ENCODE results near the gene HOOK1.
A peak's percentile ranks its signal among the peaks of the same experiment; 100 is the strongest.

The HOOK1 gene

DNA sequence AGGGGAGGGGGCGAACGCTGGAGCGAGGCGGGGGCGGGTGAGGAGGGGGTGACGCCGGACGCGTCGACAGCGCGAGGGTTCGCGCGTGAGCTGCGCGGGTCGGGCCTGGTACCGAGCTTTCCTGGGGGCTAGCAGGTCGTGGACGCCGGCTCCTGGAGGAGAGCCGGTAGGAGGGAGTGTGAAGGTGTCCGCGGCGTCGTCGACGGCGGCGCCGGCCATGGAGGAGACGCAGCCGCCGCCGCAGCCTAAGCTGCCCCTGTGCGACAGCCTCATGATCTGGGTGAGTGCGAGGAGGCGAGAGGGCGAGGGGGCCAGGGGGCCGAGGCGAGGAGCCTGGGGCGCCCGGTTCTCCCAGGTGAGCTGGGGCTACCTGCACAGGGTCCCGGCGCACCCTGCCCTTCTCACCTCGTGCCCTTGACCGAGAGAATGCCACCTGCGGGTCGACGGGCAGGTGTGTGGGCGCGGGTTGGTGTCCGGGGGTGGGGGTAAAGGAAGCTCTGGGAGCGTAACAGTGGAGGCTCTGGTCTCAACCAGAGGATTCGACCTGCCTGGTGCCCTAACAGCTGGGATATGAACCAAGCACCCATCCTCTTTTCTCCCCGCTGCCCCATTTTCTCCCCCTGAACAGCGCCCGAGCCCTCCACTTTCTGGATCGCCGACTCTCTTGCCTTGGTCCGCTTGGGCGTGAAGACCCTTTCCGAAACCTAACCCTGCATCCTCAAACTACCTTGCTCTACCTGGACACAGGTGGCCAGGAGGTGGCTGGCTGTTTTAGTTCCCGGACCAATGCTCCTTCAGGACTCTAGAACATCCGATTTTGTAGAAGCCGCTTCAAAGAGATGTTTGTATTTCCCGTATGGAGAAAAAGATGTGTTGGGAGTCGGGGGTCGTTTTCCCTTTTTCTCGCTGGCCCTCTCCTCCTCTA is at the start of gene HOOK1:
Gene HOOK1, plus strand, starts transcription at position 49 of the 925 bp plus-strand sequence. Its CDS starts 169 bp downstream, at position 218.
- DNase-seq = no peak

GRCh38 chr1:59765011-59765730 is 49.6 kb upstream of the HOOK1 start:
- DNase-seq = no peak

GRCh38 chr1:59766227-59766855 is 48.4 kb upstream of the HOOK1 start:
- no peak for DNase-seq

- DNase-seq = no peak
These were observed 47.6 kb upstream of the HOOK1 start for GRCh38 chr1:59767119-59767518.

DNA sequence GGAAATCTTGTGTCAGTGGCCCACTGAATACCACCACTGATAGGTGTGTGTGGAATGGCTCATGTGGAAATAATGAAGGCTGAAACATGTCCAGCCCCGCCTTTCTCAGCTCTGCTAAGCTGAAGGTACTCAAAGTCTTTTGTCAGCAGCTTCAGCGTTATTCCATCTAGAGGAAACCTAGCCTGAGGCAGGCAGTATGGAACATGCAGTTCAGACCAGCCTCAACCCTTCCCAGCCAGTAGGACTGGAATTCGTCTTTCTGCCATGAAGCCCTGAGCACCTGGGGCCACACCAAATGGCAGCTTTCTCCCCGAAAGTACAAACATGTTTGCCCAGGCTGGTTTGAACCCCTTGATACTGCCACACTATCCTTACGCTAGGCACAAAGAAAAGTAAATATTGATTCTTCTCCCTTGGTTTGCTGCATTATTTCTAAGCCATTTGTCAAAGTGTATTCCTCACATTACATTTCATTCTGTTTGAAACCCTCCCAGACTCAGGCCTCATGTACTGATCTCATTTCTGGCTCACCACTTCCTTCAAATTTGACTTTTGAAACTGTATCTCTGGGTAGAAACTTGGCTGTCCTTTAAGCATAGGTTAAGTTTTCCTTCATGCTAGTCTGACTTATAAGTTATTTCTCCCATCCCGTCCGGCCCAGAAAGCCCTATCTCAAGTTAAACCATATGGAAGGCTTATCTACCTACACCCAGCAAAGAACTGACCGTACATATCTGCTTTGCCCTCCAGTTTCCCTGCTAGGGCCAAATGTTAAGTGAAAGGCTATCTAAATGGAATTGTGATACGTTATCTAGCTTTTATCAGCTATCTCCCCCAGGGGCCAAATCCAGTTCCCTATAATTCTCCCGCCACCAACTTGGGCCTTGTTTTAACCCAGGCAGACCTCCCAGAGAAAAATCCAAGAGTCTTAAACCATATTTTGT is 45.7 kb upstream of the HOOK1 start:
- no peak for DNase-seq

- no peak for DNase-seq
These were observed 45.0 kb upstream of the HOOK1 start for GRCh38 chr1:59769736-59770095.

GRCh38 chr1:59771361-59771760 is 43.4 kb upstream of the HOOK1 start:
- DNase-seq = no peak

DNA sequence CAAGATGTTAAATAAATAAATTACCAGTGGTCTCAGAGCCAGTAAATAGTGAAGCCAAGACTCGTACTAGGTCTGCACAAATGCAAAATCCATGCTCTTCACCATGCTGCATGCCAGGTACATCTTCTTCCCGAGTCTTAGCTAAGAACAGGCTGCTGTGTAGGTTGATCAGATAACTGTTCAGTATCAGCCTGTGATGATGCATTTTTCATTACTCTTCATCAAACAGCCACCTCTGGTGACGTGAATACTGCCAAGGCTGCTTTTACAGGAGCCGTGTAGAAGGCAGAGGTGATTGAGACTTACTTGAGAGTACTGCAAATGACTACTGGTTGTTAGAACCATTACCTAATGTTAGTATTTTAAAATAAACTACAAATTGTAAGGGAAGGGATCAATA is 39.3 kb upstream of the HOOK1 start:
- no peak for DNase-seq

GRCh38 chr1:59776960-59777852 is 37.5 kb upstream of the HOOK1 start:
- DNase-seq = no peak

GRCh38 chr1:59779949-59780348 is 34.8 kb upstream of the HOOK1 start:
- no peak for DNase-seq

- DNase-seq = no peak
These were observed 25.9 kb upstream of the HOOK1 start for GRCh38 chr1:59788825-59789224.

DNA sequence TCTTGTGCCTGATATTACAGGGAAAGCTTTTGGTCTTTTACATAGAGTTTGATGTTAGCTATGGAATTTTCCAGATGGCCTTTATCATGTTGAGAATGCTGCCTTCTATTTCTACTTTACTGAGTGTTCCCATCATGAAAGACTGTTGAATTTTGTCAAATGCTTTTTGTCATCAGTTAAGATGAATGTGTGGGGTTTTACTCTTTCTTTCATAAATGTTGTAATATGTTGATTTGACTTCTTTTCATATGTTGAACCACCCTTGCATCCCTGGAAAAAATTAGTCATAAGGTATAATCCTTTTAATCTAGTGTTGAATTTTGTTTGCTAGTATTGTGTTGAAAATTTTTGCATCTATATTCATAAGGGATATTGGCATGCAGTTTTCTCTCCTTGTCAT is 16.1 kb upstream of the HOOK1 start:
- DNase-seq = no peak

- no peak for DNase-seq
These were observed 11.2 kb upstream of the HOOK1 start for GRCh38 chr1:59803458-59804038.

GRCh38 chr1:59804301-59804700 is 10.4 kb upstream of the HOOK1 start:
- DNase-seq = no peak

DNA sequence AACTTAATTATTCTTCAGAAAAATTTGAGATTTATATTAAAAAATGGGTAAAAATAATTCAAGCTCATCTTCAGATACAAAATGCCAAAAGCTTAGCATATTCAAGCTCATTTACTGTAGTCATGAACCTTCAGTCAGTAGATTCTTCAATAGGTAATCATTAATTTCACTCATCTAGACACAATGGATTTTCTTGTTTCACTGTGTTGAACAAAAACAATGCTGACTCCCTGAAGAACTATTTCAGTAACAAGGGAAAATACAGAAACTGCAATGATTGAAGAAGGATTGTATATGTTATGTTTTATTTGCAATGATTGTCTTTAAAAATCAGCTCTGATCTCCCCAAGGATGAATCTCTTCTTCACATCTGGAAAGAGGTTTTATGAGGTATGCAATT is 9.2 kb upstream of the HOOK1 start:
- DNase-seq = no peak

DNA sequence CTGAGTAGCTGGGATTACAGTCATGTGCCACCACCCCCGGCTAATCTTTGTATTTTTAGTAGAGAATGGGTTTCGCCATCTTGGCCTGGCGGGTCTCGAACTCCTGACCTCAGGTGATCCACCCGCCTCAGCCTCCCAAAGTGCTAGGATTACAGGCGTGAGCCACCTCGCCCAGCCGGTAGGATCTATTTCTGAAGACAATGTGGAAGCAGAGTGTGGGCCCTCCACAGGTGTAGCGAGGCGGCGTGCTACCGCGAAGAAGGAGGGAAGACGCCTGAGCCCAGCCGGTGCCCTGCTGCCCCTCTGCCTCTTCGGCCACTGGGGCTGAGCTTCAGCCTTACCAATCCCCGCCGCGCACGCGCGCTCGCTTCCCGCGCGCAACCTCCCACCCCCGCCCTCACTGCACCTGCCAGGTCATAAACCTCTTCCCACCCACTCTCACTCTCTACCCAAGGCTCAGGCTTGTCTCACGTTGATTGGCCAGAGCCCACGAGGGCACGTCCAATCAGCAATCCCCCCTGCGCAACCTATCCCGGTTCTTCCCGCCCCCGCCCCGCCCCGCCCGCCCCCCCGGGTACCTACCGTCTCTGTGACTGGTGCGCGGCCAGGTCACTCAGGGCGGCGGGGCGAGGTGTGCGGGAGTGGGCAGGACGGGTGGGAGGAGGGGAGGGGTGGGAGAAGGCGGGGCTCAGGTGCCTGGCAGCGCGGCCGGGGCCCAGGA is 409 bp upstream of the HOOK1 start:
- peak; percentile 54 to 88 (median 72) for DNase-seq

DNA sequence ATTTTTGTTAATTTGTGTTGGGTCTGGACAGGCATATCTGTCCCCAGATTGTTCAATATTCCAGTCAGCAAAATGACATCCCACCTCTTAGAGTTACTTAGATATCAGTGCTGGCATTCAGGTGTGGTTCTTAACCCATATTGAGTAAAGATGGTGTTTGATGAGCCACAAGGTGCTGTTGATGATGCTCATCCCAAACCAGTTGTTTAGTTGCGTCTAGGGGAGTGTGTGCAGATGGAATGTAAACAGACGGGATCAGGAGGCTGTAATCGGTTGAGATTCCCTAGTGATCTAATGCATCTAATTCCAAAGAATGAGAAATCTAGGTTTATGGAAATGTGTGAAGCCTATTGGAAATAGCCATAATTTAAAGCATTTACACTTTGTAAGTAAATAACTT is 1.1 kb downstream of the HOOK1 start:
- DNase-seq = no peak

- no peak for DNase-seq
These were observed 1.6 kb downstream of the HOOK1 start for GRCh38 chr1:59816318-59816878.

DNA sequence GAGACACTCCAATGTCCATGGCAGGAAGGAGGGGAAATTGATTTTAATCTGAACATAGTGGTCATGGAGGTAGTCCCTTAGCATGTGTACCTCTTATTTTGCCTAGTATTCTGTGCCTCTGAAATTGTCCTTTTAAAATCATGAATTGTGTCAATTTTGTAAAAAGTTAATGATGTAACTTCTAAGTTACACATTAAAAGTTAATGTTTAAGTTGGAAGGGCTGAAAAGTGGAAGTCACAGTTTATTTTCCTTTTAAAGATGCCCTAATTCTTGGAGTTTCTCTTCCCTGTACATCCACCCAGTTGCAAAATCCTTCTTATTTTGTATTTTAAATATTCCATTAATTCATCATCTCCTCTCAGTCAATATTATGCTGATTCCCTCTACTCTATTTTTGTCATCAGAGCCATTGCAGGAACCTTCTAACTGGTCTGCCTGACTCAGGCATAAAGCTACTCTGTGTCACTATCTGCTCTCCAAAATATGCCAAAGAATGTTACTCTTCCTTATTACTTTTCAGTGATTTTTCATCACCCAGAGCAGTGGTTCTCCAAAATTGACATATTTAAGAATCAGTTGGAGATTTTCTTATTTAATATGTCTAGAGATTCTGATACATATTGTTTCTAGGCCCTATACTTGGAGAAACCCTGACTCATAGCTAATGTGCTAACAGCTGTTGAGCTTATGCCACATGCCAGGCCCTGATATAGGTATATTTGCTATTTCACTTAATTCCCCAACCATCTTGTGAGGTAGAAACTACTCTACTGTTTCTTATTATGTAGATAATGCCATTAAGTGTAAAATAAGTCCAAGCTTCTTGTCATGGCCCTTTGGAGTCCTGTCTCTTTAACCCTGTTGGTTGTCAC is 5.1 kb downstream of the HOOK1 start:
- no peak for DNase-seq

Data from activated CD4-positive, CD25-positive, alpha-beta regulatory T cell (primary cell).